Hematopoietic multipotent progenitor cell treated with erythropoietin and hydrocortisone succinate and interleukin-3 and kit ligand, for 15 days (in vitro differentiated cells): Measurements from ENCODE around the gene CCDC47.

Experiments used
- DNase-seq: peaks from one replicate; pipeline ENCODE4 v3.0.0-alpha.2; 2015; ENCODE audit warnings: low spot score

The CCDC47 gene

DNA sequence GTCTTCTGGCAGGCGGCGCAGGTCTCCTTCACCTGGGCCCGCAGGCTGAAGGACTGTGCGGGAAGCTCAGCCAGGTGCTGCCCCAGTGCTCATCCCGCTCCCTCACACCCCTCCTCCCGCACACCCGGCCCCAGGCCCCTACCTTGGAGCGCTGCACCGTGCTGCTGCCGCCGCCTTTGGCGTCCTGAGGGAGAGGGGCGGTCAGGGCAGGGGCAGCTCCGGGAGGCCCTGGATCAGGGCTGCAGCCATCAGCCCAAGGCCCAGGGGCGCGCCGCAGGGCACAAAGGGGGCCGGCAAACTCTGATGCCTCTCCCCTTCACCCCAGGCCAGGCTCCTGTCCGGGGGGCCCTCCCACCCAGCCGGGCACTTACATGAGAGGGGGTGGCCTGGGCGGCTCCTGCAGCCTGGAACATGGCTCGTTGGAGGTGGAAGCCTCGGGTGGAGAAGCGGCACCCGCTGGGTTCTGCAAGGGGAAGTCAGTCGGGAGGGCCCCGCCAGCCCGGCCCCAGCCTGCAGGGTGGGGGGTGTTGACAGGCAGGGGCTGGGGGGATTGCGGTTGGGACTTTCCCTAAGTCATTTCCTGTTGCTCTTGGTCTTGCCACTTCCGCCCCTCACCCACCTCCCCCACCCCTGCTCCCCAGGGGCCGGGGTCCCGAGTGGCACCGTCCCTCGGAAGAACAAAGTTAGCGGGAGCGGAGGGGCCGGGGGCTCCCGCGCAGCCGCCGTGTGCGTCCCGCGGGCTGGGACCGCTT lies 74.3 kb downstream of the CCDC47 start:
- DNase-seq = no peak

DNA sequence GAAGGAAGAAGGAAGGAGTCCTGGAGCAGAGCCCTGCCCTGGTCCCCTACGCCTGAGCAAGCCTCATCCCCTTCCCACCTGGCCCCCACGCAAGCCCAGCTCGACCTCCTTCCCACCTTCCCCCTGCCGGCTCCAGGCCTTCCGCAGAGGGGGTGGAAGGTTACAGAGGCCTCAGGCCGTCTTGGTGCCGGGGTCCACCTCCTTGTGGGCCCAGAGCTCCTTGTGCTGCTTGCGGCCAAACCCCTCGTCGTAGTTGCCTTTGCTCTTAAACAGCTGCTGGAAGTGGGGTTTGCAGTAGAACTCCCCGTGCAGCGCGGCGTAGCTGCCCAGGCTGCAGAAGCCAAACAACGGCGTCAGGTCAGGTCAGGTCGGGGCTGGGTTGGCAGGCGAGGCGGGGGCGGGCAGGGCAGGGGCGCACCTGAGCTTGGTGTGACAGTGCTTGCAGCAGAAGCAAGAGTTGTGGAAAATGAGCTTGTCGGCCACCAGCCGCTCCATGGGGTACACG lies 75.0 kb downstream of the CCDC47 start:
- DNase-seq = no peak

- peak; percentile 65 for DNase-seq
Measured at GRCh38 chr17:63697341-63698286, 75.8 kb downstream of the CCDC47 start.

DNA sequence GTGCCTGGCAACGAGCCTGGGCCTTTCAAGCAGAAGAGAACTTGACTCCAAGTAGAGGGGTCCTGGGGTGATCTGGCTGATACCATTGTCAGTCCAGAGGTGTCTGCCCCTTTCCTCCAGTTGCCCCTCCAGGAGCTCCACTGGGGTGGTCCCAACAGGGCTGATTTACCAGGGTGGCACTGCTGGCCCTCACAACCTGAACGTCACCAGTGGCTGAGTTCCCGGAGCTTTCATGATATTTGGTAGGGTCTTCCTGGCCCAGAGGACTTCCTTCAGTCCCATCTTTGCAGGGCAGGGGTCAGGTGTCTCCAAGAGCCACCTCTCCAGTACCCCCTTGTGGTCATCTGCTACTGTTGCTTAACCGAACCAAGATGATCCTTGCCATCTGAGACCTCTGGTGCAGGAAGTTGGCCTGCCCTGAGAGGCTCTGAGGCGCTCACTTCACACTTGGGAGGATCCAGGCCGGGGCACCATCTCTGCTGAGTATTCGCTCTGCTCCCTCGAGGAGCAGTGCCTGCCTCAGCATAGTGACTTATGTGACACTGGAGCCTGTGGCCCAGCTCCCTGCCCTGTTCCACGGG lies 76.9 kb downstream of the CCDC47 start:
- no peak for DNase-seq

GRCh38 chr17:63695889-63696288 lies 77.5 kb downstream of the CCDC47 start:
- no peak for DNase-seq
